RWPE1 (cell line): Measurements from ENCODE around the gene UBE2D2.
A peak's percentile ranks its signal among the peaks of the same experiment; 100 is the strongest.

Experiments used
- CTCF ChIA-PET: fragments of 350-600 bp; sonication (Branson Sonifier 250); formaldehyde crosslinking; extraction: SDS; loops from one replicate; lab custom pipeline; 2021; lab: Yijun Ruan, JAX
- POLR2A ChIA-PET: fragments of 400-600 bp; formaldehyde crosslinking; extraction: SDS; loops from one replicate; lab custom pipeline; 2020; ENCODE audit warnings: antibody characterized with exemption; ENCODE audit not compliant: low non-redundant PET; lab: Yijun Ruan, JAX
- DNase-seq: peaks from one replicate; pipeline ENCODE4 v3.0.0; 2012; ENCODE audit warnings: low spot score
- H3K27ac ChIP-seq: fragments of 450-650 bp; 2 replicates; pipeline ENCODE4 v1.5.1; 2017
- TF ChIP-seq, protein P1 (sequence below): fragments of 450-650 bp; conservative IDR thresholded peaks from 2 replicates; pipeline ENCODE4 v1.5.1; 2017; ENCODE audit warnings: low read depth, mild to moderate bottlenecking

Gene UBE2D2

DNA sequence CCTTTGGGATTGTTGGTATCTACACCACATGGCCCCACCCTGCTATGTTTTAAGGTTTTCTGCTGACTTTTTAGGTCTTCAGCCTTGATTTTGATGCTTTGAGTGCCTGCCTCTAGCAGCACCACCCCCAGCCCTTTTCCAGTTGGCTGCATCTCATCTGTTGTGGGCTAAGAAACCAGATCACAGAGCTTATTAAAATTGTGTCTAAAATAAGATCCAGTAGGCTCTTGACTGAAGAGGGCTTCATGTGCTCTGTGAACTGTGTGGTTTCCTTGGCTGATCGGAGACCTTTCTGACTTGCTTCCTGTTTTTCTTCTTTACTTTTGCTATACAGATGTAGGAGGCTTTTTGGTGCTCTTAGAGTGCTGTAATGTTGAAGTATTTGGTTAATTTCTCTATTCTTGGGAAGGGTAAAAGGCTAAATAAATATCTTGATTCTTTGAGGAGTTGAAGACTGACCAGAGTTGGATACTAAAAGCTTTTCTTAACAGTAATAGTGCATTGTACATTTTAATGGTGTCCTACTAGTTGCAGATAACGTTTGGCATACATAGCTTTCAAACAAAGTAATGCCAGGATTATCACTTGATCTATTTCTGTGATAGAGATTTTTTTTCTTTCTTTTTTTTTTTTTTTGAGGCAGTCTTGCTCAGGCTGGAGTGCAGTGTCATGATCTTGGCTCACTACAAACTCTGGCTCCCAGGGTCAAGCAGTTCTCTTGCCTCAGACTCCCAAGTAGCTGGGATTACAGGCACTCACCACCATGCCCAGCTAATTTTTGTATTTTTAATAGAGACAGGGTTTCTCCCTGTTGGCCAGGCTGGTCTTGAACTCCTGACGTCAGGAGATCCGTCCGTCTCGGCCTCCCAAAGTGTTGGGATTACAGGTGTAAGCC lies 4.5 kb downstream of the UBE2D2 start:
- H3K27ac ChIP-seq: no peak overlapping the region
- POLR2A ChIA-PET: no interaction called here

DNA sequence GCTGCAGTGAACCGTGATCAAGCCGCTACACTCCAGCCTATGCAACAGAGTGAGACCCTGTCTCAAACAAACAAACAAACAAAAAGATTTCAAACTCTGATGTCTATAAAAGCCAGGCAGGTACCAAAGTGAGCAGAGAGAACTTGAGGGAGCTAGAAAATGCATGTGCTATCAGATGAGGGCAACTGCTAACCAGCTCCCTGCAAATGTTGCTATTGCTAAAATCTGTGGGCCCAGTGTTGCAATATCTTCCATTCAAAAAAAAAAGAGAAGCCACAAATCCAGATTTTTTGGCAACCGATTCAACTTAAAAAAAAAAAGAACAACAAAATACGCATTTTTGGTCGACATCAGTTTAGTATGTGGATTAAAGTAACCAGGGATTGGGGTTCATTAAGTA lies 5.5 kb downstream of the UBE2D2 start:
- H3K27ac ChIP-seq: no peak overlapping the region
- TF ChIP-seq, protein P1, sequence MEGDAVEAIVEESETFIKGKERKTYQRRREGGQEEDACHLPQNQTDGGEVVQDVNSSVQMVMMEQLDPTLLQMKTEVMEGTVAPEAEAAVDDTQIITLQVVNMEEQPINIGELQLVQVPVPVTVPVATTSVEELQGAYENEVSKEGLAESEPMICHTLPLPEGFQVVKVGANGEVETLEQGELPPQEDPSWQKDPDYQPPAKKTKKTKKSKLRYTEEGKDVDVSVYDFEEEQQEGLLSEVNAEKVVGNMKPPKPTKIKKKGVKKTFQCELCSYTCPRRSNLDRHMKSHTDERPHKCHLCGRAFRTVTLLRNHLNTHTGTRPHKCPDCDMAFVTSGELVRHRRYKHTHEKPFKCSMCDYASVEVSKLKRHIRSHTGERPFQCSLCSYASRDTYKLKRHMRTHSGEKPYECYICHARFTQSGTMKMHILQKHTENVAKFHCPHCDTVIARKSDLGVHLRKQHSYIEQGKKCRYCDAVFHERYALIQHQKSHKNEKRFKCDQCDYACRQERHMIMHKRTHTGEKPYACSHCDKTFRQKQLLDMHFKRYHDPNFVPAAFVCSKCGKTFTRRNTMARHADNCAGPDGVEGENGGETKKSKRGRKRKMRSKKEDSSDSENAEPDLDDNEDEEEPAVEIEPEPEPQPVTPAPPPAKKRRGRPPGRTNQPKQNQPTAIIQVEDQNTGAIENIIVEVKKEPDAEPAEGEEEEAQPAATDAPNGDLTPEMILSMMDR: no peak
- CTCF ChIA-PET: interaction anchor here (0.6 kb wide), 1 partner anchor 146 kb away, joined by 3 read pairs; no protein-coding TSS in a partner anchor
- no peak for DNase-seq
- POLR2A ChIA-PET: interaction anchor here (0.7 kb wide), 1 partner anchor 290 kb away, joined by 3 read pairs; no protein-coding TSS in a partner anchor

More for the DNA sequence above, 4.5 kb downstream of the UBE2D2 start:
- no peak for DNase-seq
- TF ChIP-seq, protein P1: no peak
- CTCF ChIA-PET: interaction anchor here (0.6 to 1.3 kb wide), 4 partner anchors 10 to 893 kb away, joined by 3 to 6 read pairs (median 3); no protein-coding TSS in a partner anchor

DNA sequence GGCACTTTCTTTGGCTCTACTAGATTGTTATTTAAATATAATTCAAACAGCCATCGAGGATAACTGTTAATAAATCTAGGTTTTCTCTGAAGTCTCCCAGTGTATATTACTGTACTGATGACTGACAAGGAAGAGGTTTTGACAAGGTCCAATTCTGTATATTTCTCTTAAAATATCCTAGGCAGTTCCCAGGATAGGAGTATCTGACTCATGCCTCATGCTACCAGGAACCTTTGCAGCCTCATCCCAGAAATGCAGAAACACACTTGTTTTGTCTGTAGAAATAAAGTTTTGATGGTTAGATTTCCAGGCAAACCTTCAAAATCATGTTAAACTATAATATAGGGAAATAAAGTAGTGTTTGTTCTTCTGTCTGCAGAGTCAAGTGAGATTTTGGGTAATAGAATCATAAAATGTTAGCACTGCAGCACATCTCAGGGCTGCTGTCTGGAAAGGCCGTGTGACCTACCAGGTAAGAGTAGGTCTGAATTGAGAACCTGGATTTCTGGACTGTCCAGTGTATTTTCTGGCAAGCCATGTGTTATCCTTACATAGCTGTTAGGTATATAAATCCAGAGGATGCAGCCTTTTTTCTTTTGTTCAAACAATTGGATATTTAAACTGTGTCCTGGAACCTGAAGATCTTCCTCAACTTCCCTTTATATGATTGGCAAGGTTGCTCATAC lies 8.3 kb downstream of the UBE2D2 start:
- no peak overlapping the region for H3K27ac ChIP-seq
- TF ChIP-seq, protein P1: no peak
- DNase-seq: no peak
- ChIA-PET CTCF (interaction anchor here (0.6 to 0.7 kb wide), 2 partner anchors 196 to 1501 kb away, joined by 3 read pairs; no protein-coding TSS in a partner anchor), POLR2A (no interaction called here)

DNA sequence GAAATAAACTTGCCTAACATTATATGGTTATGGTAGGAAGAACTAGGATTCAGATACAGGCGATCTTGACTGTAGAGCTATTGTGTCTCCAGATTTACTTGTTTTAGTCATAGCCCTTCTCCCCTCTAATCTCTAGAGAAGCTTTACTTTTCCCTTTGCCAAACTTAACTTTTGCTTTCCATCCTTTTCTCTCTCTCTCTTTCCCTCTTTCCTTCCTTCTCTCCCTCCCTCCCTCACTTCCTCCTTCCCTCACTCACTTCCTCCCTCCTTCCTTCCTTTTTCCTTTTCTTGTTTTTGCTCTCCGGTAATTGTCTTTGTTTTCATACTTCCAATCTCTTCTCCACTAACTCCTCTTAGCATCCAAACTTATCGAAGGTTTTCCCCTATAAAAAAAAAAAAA lies 10.4 kb downstream of the UBE2D2 start:
- CTCF ChIA-PET: no interaction called here
- DNase-seq: no peak
- POLR2A ChIA-PET: no interaction called here
- no peak overlapping the region for H3K27ac ChIP-seq
- TF ChIP-seq, protein P1: no peak

DNA sequence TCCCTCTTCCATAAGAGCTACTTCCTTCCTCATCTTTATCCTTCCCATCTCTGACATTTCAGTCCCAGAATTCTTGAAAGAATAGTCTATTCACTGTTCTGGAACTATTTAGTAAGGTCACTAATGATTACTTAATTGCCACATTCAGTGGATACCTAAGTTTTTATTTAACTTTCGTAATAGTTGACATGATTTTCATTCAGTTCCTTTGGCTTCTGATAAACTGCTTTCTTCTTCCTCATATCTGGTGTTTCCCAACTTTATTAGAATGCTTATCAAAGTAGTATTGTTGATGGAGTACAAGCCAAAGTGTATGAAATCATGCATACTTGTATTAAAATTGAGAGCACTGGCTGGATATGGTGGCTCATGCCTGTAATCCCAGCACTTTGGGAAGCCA lies 10.8 kb downstream of the UBE2D2 start:
- CTCF ChIA-PET: no interaction called here
- TF ChIP-seq, protein P1: no peak
- POLR2A ChIA-PET: no interaction called here
- no peak overlapping the region for H3K27ac ChIP-seq
- no peak for DNase-seq

DNA sequence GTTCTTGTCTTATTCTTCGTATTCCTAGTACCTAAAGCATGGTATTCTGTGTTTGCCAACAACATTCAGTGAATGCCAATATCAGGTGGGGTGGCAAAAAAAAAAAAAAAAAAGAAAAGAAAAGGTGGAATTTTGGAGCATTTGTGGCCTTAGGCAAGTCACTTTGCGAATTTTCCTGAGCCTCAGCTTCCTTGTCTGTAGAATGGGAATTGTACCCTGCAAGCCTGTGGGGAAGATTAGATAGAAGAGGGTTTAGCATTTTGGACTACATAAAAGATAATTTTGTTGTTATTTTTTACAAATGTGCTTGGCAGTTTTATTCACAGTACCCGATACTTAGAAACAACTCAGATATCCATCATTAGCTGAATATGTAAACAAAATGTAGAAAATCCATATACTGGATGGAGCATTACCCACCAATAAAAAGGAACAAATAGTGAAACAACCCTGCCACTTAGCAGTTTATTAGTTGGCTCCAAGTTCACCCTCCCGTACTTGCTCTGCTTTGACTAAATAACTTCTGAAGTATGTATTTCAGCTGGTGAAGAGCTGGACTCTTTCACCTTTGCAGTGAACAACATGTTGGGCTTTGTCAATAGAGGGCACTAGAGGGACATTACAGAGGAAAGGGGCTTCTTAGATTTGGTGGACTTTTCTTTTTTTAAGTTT lies 13.6 kb downstream of the UBE2D2 start:
- TF ChIP-seq, protein P1: peak; percentile 67
- ChIA-PET CTCF (interaction anchor here (0.6 to 1.6 kb wide), 12 partner anchors 9 to 1147 kb away, joined by 3 to 12 read pairs (median 3); no protein-coding TSS in a partner anchor), POLR2A (interaction anchor here (0.6 kb wide), 1 partner anchor 41 kb away, joined by 7 read pairs; no protein-coding TSS in a partner anchor)
- no peak overlapping the region for H3K27ac ChIP-seq
- no peak for DNase-seq
